Dermis blood vessel endothelial cell (primary cell): Measurements from ENCODE around the gene NAALADL2. TPM values are rescaled to one million over a fixed set of nuclear protein-coding genes. Genes with fewer than 3 reads are reported as not detected.
"Not testable (repeated sequence)": the region's sequence is repeated elsewhere in the genome, so short reads cannot be mapped to it uniquely, and the experiment has no call there.

Experiments
- DNase-seq: peaks from one replicate; pipeline ENCODE4 v3.0.0; 2010
- total RNA-seq: library from RNA; depleted of rRNA; stranded (reverse); fragments of >200 nt; gene quantifications from 2 replicates; pipeline ENCODE4 v1.2.3, GENCODE V29; 2014

The NAALADL2 gene
- total RNA-seq, 1 donor from 2014 or later = 1.4 TPM

DNA sequence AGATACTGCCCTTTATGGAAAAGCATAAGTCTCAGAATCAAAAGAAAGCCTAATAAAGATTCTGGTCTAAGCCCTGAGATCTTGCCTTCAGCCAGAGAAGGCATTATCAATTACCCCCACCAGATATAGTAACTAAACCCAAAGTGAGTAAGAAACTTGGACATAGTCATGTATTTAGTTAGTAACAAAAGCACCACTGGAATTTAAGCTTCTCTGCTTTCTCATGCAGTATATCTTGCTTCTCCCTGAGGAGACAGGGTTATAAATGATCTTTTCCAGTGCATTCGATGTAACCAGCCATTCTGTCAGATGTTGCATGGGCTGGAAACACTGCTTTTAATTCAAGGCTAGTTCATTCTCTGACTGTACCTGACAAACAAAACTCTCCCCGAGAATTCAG lies 946.7 kb downstream of the NAALADL2 start:
- no peak for DNase-seq

DNA sequence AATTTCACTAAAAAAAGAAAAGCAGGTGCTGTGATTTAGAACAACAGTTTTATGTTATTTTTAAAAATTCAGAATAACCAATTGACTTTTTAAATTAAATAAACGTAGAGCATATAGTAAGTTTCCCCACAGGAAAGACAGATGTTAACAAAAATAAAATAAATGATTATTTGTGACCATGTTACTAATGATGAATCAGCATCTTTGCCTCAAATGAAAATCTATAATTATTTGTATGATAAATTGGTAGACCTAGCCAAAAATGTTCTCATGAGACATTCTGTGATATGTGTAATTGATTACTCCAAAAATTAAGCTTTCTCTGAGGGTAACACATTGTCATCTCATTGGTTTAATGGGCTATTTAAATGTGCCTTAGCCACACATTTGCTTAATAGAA lies 948.0 kb downstream of the NAALADL2 start:
- DNase-seq = no peak

DNA sequence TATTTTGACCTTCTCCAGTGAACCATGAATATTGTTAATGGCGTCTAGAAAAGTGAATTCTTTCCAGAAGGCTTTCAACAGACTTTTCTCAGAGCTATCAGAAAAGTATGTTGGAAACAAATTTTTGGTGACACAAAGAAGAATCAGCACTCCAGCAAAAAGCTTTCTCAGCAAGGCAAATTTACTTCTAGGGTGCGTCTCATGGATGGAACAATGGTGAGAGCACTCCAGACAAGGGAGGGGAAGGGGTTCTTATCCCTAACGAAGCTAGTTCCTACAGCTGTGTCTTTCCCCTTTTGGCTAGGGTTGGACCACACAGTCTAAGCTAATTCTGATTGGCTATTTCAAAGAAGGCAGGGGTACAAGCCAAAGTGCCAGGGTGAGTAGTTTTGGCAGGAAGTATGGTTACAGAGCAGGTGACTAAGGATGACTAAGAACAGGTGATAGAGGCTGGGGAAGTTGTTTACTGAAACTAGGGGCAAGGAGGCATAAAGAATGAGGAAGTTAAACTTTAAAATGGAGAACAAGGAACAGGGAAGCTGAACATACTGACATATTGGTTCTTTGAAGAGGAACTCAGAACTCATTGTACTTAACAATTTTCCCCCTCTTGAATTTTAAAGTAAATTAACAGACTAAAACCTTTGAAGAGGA lies 959.8 kb downstream of the NAALADL2 start:
- no peak for DNase-seq

DNA sequence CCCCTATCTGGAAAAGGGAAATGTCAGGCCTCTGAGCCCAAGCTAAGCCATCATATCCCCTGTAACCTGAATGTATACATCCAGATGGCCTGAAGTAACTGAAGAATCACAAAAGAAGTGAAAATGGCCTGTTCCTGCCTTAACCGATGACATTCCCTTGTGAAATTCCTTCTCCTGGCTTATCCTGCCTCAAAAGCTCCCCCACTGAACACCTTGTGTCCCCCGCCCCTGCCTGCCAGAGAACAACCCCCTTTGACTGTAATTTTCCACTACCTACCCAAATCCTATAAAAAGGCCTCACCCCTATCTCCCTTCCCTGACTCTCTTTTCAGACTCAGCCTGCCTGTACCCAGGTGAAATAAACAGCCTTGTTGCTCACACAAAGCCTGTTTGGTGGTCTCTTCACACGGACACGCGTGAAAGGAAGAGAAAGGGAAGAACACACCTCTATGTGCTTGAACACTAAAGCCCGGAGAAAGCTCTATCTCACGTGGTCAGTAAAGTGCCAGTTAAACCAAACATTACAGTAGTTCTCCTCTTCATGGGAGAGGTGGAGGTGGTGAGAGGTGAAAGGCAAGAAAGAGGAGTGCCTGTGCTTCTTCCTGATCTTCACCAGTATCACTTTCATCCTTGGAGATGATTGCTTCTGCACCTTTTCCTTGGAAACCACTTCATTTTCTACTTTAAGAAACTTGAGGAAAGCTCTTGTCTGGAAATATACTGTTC lies 963.8 kb downstream of the NAALADL2 start:
- not testable (repeated sequence) for DNase-seq

DNA sequence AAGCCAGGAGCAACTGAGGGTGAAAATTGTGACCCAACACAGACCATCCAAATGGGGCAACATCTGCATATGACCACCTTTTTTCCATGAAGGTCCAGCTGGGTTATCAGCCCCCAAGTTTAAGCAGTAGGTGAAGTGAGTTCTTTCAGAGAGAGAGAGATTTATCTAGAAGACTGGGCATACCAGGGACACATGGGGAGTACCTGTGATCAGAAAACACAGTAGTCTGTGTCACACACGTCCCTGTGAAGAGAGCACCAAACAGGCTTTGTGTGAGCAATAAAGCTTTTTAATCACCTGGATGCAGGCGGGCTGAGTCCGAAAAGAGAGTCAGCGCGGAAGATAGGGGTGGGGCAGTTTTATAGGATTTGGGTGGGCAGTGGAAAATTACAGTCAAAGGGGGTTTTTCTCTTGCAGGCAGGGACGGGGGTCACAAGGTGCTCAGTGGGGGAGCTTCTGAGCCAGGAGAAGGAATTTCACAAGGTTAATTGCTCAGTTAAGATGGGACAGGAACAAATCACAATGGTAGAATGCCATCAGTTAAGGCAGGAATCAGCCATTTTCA lies 966.0 kb downstream of the NAALADL2 start:
- DNase-seq = not testable (repeated sequence)

DNA sequence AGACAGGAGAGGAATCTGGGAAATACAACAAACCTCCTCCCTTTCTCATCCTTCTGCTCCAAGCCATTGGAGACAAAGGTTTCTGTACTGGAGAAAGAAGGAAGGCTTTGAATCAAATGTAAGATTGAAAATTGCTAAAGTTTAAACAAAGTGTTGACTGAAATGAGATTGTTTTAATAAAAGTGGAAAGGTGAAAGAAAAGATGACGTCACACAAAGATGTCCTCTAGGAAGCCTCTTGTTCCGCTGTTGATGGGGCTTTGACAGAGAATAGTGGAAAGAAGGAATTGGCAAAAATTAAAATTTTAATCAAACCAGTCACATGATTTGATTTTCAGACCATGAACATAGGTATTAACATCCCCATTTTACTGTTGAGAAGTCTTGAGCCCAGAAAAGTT lies 967.6 kb downstream of the NAALADL2 start:
- DNase-seq = no peak

DNA sequence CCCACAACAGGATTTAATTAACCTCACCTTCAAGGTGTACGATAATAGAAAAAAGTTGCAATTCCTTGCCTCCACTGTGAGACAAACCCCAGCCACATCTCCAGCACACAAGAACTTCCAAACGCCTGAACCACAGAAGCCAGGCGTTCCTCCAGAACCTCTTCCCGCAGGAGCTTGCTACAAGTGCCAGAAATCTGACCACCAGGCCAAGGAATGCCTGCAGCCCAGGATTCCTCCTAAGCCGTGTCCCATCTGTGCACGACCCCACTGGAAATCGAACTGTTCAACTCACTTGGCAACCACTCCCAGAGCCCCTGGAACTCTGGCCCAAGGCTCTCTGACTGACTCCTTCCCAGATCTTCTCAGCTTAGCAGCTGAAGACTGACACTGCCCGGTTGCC lies 970.7 kb downstream of the NAALADL2 start:
- not testable (repeated sequence) for DNase-seq

DNA sequence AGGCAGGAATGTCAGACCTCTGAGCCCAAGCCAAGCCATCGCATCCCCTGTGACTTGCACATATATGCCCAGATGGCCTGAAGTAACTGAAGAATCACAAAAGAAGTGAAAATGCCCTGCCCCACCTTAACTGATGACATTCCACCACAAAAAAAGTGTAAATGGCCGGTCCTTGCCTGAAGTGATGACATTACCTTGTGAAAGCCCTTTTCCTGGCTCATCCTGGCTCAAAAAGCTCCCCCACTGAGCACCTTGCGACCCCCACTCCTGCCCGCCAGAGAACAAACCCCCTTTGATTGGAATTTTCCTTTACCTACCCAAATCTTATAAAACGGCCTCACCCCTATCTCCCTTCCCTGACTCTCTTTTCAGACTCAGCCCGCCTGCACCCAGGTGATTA lies 976.6 kb downstream of the NAALADL2 start:
- DNase-seq = not testable (repeated sequence)

DNA sequence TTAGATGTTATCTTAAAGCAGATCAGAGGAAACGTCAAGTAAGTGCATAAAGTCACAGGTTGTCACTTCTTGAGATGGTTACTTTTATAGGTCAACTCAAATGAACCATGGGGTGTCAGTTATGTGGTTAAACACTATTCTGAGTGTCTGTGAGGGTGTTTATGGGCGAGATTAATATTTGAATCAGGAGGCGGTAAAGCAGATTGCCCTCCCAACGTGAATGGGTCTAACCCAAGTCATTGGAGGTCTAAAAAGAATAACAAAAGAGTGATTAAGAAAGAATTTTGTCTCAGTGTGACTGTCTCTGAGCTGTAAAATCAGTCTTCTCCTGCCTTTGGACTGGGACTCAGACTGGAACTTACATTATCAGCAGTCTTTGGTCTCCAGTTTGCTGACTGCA lies 977.5 kb downstream of the NAALADL2 start:
- DNase-seq = no peak

DNA sequence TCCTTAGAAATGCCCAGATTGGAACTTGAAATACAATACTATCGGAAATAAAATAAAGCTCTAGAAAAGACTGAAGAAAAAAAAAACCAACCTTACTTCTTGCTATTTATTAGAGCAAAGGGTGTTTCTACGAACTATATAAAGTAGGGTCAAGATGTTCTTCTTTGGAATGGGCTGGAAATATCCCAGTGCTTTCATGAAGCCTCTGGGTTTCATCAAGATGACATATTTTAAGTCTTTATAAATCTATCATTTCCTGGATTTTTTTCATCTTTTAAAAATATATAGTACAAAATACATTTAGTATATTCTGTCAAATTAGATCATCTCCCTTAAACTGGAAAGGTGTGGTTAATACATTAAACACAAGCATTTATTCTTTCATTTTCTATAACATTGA lies 978.8 kb downstream of the NAALADL2 start:
- DNase-seq = no peak

DNA sequence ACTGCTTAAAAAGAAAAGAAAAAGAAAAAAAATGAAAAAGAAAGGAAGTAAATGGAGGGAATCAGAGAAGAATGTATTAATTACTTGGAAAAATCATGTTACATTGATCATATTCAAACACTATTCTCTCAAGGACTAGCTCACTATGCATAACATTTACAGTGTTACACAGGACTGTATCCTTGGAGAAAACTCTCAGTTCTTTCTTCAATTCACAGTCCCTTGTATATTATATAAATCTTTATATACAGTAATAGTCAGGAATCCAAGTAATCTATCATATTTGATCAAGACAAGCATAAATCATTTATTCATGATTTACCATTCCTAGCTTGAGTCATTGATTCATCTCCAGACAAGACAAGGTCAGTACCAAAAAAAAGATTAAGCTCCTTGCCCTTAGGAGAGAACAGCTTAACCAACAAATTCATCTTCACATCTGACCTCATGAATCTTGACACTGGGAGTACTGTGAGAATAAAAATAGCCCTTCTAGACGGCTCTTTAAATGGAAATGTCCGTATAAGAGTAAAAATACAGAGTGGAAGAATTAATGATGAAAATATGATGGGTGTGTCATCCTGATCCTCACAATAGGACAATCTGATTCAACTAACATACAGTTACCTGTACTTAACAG lies 980.4 kb downstream of the NAALADL2 start:
- no peak for DNase-seq

DNA sequence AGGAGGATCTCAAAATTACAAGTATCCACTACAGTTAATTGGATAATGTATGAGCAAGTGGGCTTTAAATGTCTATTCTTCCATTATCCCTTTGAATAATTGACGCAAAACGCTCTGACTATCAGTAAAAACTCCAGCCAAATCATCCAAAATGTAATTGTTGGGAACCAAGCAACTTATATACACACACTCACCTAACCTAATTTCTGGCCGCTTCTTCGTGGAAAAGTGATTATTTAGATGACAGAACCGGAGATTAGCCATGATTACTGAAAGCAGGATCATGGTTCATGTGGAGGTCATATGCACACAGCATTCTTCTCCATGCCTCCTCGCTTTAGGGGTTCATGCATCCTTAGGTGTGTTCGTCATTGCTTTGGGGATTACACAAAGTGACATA lies 992.4 kb downstream of the NAALADL2 start:
- no peak for DNase-seq

DNA sequence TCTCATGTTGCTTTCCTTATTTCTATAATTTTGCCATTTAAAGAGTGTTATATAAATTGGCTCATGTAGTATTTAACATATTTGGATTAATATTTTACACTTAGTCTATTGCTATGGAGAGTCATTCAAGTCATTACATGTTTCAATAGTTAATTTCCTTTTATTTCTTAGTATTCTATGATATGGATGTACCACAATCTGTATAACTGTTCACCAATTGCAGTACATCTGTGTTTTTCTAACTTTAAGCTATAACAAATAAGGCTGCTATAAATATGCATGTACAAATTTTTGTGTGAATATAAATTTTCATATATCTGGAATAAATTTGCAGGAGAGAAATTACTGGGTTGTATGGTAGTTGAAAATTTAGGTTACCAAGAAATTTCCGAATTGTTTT lies 993.4 kb downstream of the NAALADL2 start:
- no peak for DNase-seq

DNA sequence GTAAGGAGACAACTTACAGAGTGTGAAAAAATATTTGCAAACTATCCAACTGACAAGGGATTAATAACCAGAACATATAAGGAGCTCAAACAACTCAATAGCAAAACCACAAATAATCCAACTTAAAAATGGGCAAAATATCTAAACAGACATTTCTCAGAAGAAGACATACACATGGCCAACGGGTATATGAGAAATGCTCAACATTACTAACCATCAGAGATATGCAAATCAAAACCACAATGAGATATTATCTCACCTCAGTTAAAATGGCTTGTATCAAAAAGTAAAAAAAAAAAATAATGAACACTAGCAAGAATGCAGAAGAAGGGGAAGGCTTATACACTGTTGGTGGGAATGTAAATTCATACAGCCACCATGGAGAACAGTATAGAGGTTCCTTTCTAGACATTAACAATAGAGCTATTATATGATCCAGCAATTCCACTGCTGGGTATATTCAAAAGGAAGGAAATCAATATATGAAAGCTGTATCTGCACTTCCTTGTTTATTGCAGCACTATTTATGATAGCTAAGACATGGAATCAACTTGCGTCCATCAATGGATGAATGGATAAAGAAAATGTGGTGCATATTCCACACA lies 998.6 kb downstream of the NAALADL2 start:
- DNase-seq = no peak
